Fibroblast of lung (primary cell): ENCODE data around the gene TMEM132D. TPM values are rescaled to one million over a fixed set of nuclear protein-coding genes. Genes with fewer than 3 reads are reported as not detected.
A peak's percentile ranks its signal among the peaks of the same experiment; 100 is the strongest.

Source experiments
- DNase-seq, 2 donors: peaks; one replicate each; pipeline versions ENCODE4 v3.0.0 to v3.0.0-alpha.2; 2010; ENCODE audit warnings: low read depth in 2 of 2
- H2AFZ ChIP-seq: 2 replicates; pipeline ENCODE4 v1.5.1; 2012; ENCODE audit warnings: low read length, control low read depth, inconsistent platforms
- H3K27ac ChIP-seq: 2 replicates; pipeline ENCODE4 v1.5.1; 2011; ENCODE audit warnings: low read length, control low read depth; ENCODE audit not compliant: insufficient read depth
- H3K27me3 ChIP-seq: 2 replicates; pipeline ENCODE4 v1.5.1; 2011; ENCODE audit warnings: mild to moderate bottlenecking, low read length; ENCODE audit not compliant: control insufficient read depth, insufficient read depth
- H3K36me3 ChIP-seq: 2 replicates; pipeline ENCODE4 v1.5.1; 2011; ENCODE audit warnings: low read length; ENCODE audit not compliant: control insufficient read depth, insufficient read depth
- H3K4me1 ChIP-seq: 2 replicates; pipeline ENCODE4 v1.5.1; 2011; ENCODE audit warnings: low read length; ENCODE audit not compliant: control insufficient read depth, insufficient read depth; ENCODE audit errors: extremely low read depth
- H3K4me2 ChIP-seq: 2 replicates; pipeline ENCODE4 v1.5.1; 2011; ENCODE audit warnings: low read length, control low read depth; ENCODE audit not compliant: insufficient read depth; ENCODE audit errors: extremely low read depth
- H3K4me3 ChIP-seq, 4 experiments: fragments of 200-600 bp in 1 of 4; sonication (generic) in 1 of 4; replicated peaks in 1 of 4; 2 replicates each; pipeline ENCODE4 v1.5.1; 2011 to 2016; ENCODE audit warnings: low read length in 4 of 4, low read depth in 3 of 4, mild to moderate bottlenecking in 3 of 4, control low read depth in 2 of 4, inconsistent platforms in 1 of 4, mixed read lengths in 1 of 4; ENCODE audit not compliant: insufficient read depth in 1 of 4; ENCODE audit errors: control extremely low read depth in 1 of 4
- H3K79me2 ChIP-seq: 2 replicates; pipeline ENCODE4 v1.5.1; 2012; ENCODE audit warnings: mild to moderate bottlenecking, low read length, inconsistent platforms; ENCODE audit not compliant: control insufficient read depth, insufficient read depth
- H3K9ac ChIP-seq: 2 replicates; pipeline ENCODE4 v1.5.1; 2011; ENCODE audit warnings: mild to moderate bottlenecking, low read length, control low read depth; ENCODE audit not compliant: insufficient read depth
- H3K9me3 ChIP-seq: 2 replicates; pipeline ENCODE4 v1.5.1; 2012; ENCODE audit warnings: low read depth, low read length; ENCODE audit not compliant: control insufficient read depth, insufficient read depth
- H4K20me1 ChIP-seq: 2 replicates; pipeline ENCODE4 v1.5.1; 2011; ENCODE audit warnings: low read length; ENCODE audit not compliant: control insufficient read depth, insufficient read depth; ENCODE audit errors: extremely low read depth
- CTCF ChIP-seq, 2 donors: IDR thresholded peaks in 1 of 2; conservative IDR thresholded peaks in 1 of 2; 1 replicate in 1 of 2; 2 replicates in 1 of 2; pipeline ENCODE4 v1.5.1; 2011 to 2012; ENCODE audit warnings: low read length in 2 of 2, control low read depth in 1 of 2, inconsistent platforms in 1 of 2, low read depth in 1 of 2, mild to moderate bottlenecking in 1 of 2
- EZH2 ChIP-seq: IDR thresholded peaks from 2 replicates; pipeline ENCODE4 v1.5.1; 2012; ENCODE audit warnings: low read length, control low read depth, mild to moderate bottlenecking; ENCODE audit errors: missing control alignments
- polyA plus RNA-seq, 2 donors: library from polyadenylated mRNA; depleted of rRNA in 1 of 2; stranded (reverse) in 1 of 2; unstranded in 1 of 2; fragments of >200 nt; gene quantifications; 2 replicates each; pipeline ENCODE4 v1.2.1, GENCODE V29; 2011 to 2012; ENCODE audit warnings: missing spikeins in 1 of 2
- total RNA-seq: library from RNA; depleted of rRNA; stranded (reverse); fragments of >200 nt; gene quantifications from 2 replicates; pipeline ENCODE4 v1.2.1, GENCODE V29; 2014

TMEM132D gene
- total and polyA plus RNA-seq, 2 donors (not counting 1 experiment from before 2014, with no cell fraction given), result not detected

GRCh38 chr12:129719416-129719815 is 184.4 kb downstream of the TMEM132D start:
- Histone ChIP-seq H3K4me1 (no peaks in the 10 kb centered on the region), H3K4me3 (no peak overlapping the region), H4K20me1 (no peaks in the 10 kb centered on the region), H3K79me2 (no peaks in the 10 kb centered on the region), H3K27me3 (no peaks in the 10 kb centered on the region), H3K36me3 (no peaks in the 10 kb centered on the region), H3K27ac (no peak overlapping the region), H3K9ac (no peak overlapping the region), H2AFZ (no peak overlapping the region), H3K4me2 (no peak overlapping the region), H3K9me3 (no peaks in the 10 kb centered on the region)
- peak in 1 of 2 donors; percentile 54 for DNase-seq
- no peak for TF ChIP-seq EZH2
- TF ChIP-seq CTCF (conservative IDR thresholded peaks at IDR 0.05 in 1 of 2, IDR thresholded peaks at IDR 0.05 in 1 of 2; ENCODE audit: low read depth in 1 of 2, low read length in 2 of 2), result no peak

GRCh38 chr12:129717438-129717837 is 186.4 kb downstream of the TMEM132D start:
- no peaks in the 10 kb centered on the region for H4K20me1 ChIP-seq
- no peaks in the 10 kb centered on the region for H3K27me3 ChIP-seq
- H3K36me3 ChIP-seq, result no peaks in the 10 kb centered on the region
- H3K4me3 ChIP-seq, result no peak overlapping the region
- no peaks in the 10 kb centered on the region for H3K4me1 ChIP-seq
- DNase-seq, result no peak
- H3K9me3 ChIP-seq, result no peaks in the 10 kb centered on the region
- H3K4me2 ChIP-seq, result no peak overlapping the region
- no peak overlapping the region for H3K27ac ChIP-seq
- no peak overlapping the region for H3K9ac ChIP-seq
- H3K79me2 ChIP-seq, result no peaks in the 10 kb centered on the region
- TF ChIP-seq EZH2 (no peak), CTCF (conservative IDR thresholded peaks at IDR 0.05 in 1 of 2, IDR thresholded peaks at IDR 0.05 in 1 of 2; ENCODE audit: low read depth in 1 of 2, low read length in 2 of 2) (no peak)
- H2AFZ ChIP-seq, result no peak overlapping the region

GRCh38 chr12:129716825-129717224 is 187.0 kb downstream of the TMEM132D start:
- H3K27ac ChIP-seq, result no peak overlapping the region
- no peak for DNase-seq
- H3K4me1 ChIP-seq, result no peaks in the 10 kb centered on the region
- no peak overlapping the region for H3K4me2 ChIP-seq
- no peak overlapping the region for H2AFZ ChIP-seq
- TF ChIP-seq EZH2, result no peak
- no peak for TF ChIP-seq CTCF (conservative IDR thresholded peaks at IDR 0.05 in 1 of 2, IDR thresholded peaks at IDR 0.05 in 1 of 2; ENCODE audit: low read depth in 1 of 2, low read length in 2 of 2)
- no peaks in the 10 kb centered on the region for H3K9me3 ChIP-seq
- H3K9ac ChIP-seq, result no peak overlapping the region
- H3K27me3 ChIP-seq, result no peaks in the 10 kb centered on the region
- H4K20me1 ChIP-seq, result no peaks in the 10 kb centered on the region
- H3K36me3 ChIP-seq, result no peaks in the 10 kb centered on the region
- H3K79me2 ChIP-seq, result no peaks in the 10 kb centered on the region
- H3K4me3 ChIP-seq, result no peak overlapping the region
